ENCODE results near the gene PPP1R16B. TPM values are rescaled to one million over a fixed set of nuclear protein-coding genes. Genes with fewer than 3 reads are reported as not detected.

PPP1R16B gene
- total and polyA plus RNA-seq, 2 of the 8 experiments (the other 6 are each of a cell fraction or from before 2014, with no cell fraction given), result 2.6 to 8.9 TPM

GRCh38 chr20:38862226-38862625, 56.7 kb downstream of the PPP1R16B start:
- peaks cover 0 to 5% (median under 1%) of the 10 kb centered on the region in 4 experiments; a peak in 4 of 7 replicates for H3K4me1 ChIP-seq (replicated peaks in 1 of 4; ENCODE audit: control insufficient read depth in 3 of 4, insufficient read depth in 4 of 4, low read length in 3 of 4)
- no peak overlapping the region for H4K8ac ChIP-seq (ENCODE audit: extremely low read depth, insufficient read depth, low read length)
- no peak overlapping the region for H2BK20ac ChIP-seq (ENCODE audit: low read length)
- H2BK120ac ChIP-seq (replicated peaks; ENCODE audit: low read depth, low read length), result no peak overlapping the region
- no peak overlapping the region; the same call in 1 of the 2 replicates for H2BK5ac ChIP-seq (ENCODE audit: low read depth, low read length)
- H4K5ac ChIP-seq (ENCODE audit: insufficient read length, low read depth, low read length), result no peak overlapping the region
- H4K20me1 ChIP-seq (replicated peaks in 1 of 2; ENCODE audit: control insufficient read depth in 1 of 2, insufficient read depth in 2 of 2, low read length in 2 of 2), result no peaks in the 10 kb centered on the region
- H3K9ac ChIP-seq (replicated peaks in 1 of 4; ENCODE audit: extremely low read depth in 1 of 4, low read depth in 3 of 4, low read length in 3 of 4), result no peak overlapping the region
- DNase-seq (ENCODE audit: low read depth in 1 of 2, low spot score in 2 of 2) (no peak), FAIRE-seq (no peak)
- no peaks in the 10 kb centered on the region for H3K27me3 ChIP-seq (replicated peaks in 1 of 4; ENCODE audit: control insufficient read depth in 3 of 4, extremely low read depth in 1 of 4, insufficient read depth in 3 of 4, low read length in 3 of 4)
- no peak overlapping the region for H3K23ac ChIP-seq (ENCODE audit: insufficient read length)
- no peak overlapping the region for H3K4me2 ChIP-seq (ENCODE audit: insufficient read depth in 1 of 2, low read depth in 2 of 2, low read length in 2 of 2)
- WGBS, 2 experiments (ENCODE audit: extremely low coverage in 1 of 2, insufficient coverage in 1 of 2, insufficient read length in 1 of 2, insufficient replicate concordance in 2 of 2, low coverage in 1 of 2, low lambda C conversion rate in 2 of 2, missing lambda C conversion rate in 1 of 2), result 89% methylated on average over 5 of the region's 5 CpGs; no CpG with 5 or more reads in 1 of the 2 experiments
- H2BK12ac ChIP-seq (ENCODE audit: low read depth, low read length), result no peak overlapping the region
- H3K79me2 ChIP-seq (ENCODE audit: control insufficient read depth in 1 of 2, insufficient read depth in 2 of 2, low read length in 2 of 2), result no peaks in the 10 kb centered on the region
- no peak overlapping the region for H3K4me3 ChIP-seq (ENCODE audit: extremely low read depth in 1 of 4, insufficient read depth in 2 of 4, low read depth in 3 of 4, low read length in 4 of 4)
- no peaks in the 10 kb centered on the region for H3K9me3 ChIP-seq (ENCODE audit: insufficient read depth in 2 of 2, low read depth in 1 of 2, low read length in 1 of 2)
- ChIA-PET POLR2A (ENCODE audit: partially characterized antibody) (no interaction called here), CTCF (ENCODE audit: partially characterized antibody) (interaction anchor here (0.8 to 4.3 kb wide), 6 partner anchors 11 to 31 kb away, joined by 3 to 21 read pairs (median 3); no protein-coding TSS in a partner anchor)
- no peak overlapping the region for H2AFZ ChIP-seq (ENCODE audit: low read length)
- H3K4ac ChIP-seq (replicated peaks; ENCODE audit: insufficient read length, low read depth, low read length), result no peak overlapping the region
- no peak overlapping the region for H2AK5ac ChIP-seq (ENCODE audit: low read depth, low read length)
- H3K23me2 ChIP-seq (ENCODE audit: low read depth, low read length), result no peaks in the 10 kb centered on the region
- H3K14ac ChIP-seq (ENCODE audit: insufficient read length), result no peak overlapping the region
- no peak overlapping the region for H3K27ac ChIP-seq (ENCODE audit: low read depth, low read length)
- no peaks in the 10 kb centered on the region for H3K36me3 ChIP-seq (ENCODE audit: control insufficient read depth in 2 of 4, insufficient read depth in 4 of 4, low read length in 3 of 4)
- H3K79me1 ChIP-seq (ENCODE audit: low read depth, low read length), result no peaks in the 10 kb centered on the region; the same call in 1 of the 2 replicates
- H3K18ac ChIP-seq (ENCODE audit: extremely low read depth, low read length), result no peak overlapping the region
- H4K91ac ChIP-seq (replicated peaks; ENCODE audit: insufficient read length, low read length), result no peak overlapping the region
- H3K56ac ChIP-seq (replicated peaks; ENCODE audit: insufficient read length, low read depth, low read length), result no peak overlapping the region
- H2BK15ac ChIP-seq (ENCODE audit: low read length), result no peak overlapping the region
- TF ChIP-seq TCF12 (IDR thresholded peaks at IDR 0.05; ENCODE audit: low read depth, low read length) (no peak), EZH2 (IDR thresholded peaks at IDR 0.05; ENCODE audit: low read depth, low read length, severe bottlenecking) (no peak), YY1 (IDR thresholded peaks at IDR 0.05; ENCODE audit: low read depth, low read length) (no peak), FOSL1 (IDR thresholded peaks at IDR 0.05; ENCODE audit: insufficient read depth, low read depth, low read length) (no peak), E2F6 (IDR thresholded peaks at IDR 0.05) (no peak), SAP30 (IDR thresholded peaks at IDR 0.05; ENCODE audit: insufficient read depth, insufficient replicate concordance, low read length) (no peak), RXRA (IDR thresholded peaks at IDR 0.05; ENCODE audit: insufficient read depth, low read depth, low read length) (no peak), KDM4A (IDR thresholded peaks at IDR 0.05; ENCODE audit: low read depth, low read length, severe bottlenecking) (no peak), BRCA1 (IDR thresholded peaks at IDR 0.05; ENCODE audit: low read depth, low read length) (no peak), KDM1A (IDR thresholded peaks at IDR 0.05; ENCODE audit: borderline replicate concordance, low read length) (no peak), HDAC6 (IDR thresholded peaks at IDR 0.05; ENCODE audit: low read depth, low read length) (no peak), KDM5A (IDR thresholded peaks at IDR 0.05; ENCODE audit: low read length) (no peak), CBX8 (IDR thresholded peaks at IDR 0.05; ENCODE audit: borderline replicate concordance, low read depth, low read length) (no peak), CHD1 (IDR thresholded peaks at IDR 0.05; ENCODE audit: low read depth, low read length) (no peak)
